SK-N-SH treated with all-trans-retinoic acid at 6 μM for 48 hours (cell line): Measurements from ENCODE around the gene LPP.

Experiments used
- ATAC-seq: fragments of 200-7000 bp; cut with Tn5 transposase; 3 replicates; pipeline ENCODE4 v1.9.1; 2020; ENCODE audit warnings: mild to moderate bottlenecking, moderate library complexity
- ARNTL ChIP-seq: fragments of 450-650 bp; formaldehyde crosslinking; IDR thresholded peaks from 2 replicates; pipeline ENCODE4 v1.5.0; 2020; ENCODE audit warnings: low read depth, mild to moderate bottlenecking, moderate library complexity, borderline replicate concordance
- CREB5 ChIP-seq: fragments of 250-450 bp; sonication (Bioruptor Pico); IDR thresholded peaks from 2 replicates; pipeline ENCODE4 v1.5.1; 2020; ENCODE audit warnings: low read depth, mild to moderate bottlenecking, moderate library complexity
- CSDC2 ChIP-seq: fragments of 250-450 bp; sonication (Bioruptor Pico); IDR thresholded peaks from 2 replicates; pipeline ENCODE4 v1.5.0; 2020; ENCODE audit warnings: mild to moderate bottlenecking, moderate library complexity
- CSRNP3 ChIP-seq: fragments of 250-450 bp; sonication (Bioruptor Pico); IDR thresholded peaks from 2 replicates; pipeline ENCODE4 v1.5.1; 2021; ENCODE audit warnings: mild to moderate bottlenecking, moderate library complexity
- ESRRG ChIP-seq: fragments of 250-450 bp; sonication (Bioruptor Pico); IDR thresholded peaks from 2 replicates; pipeline ENCODE4 v1.6.1; 2021; ENCODE audit warnings: mild to moderate bottlenecking
- GLIS3 ChIP-seq: fragments of 250-450 bp; sonication (Bioruptor Pico); IDR thresholded peaks from 2 replicates; pipeline ENCODE4 v1.5.0; 2020; ENCODE audit warnings: mild to moderate bottlenecking, moderate library complexity
- ISL1 ChIP-seq: fragments of 250-450 bp; sonication (Bioruptor Pico); IDR thresholded peaks from 2 replicates; pipeline ENCODE4 v2.1.2; 2022; ENCODE audit warnings: mild to moderate bottlenecking, moderate library complexity
- OSR1 ChIP-seq: fragments of 250-450 bp; sonication (Bioruptor Pico); IDR thresholded peaks from 2 replicates; pipeline ENCODE4 v1.8.0; 2022; ENCODE audit warnings: moderate library complexity, mild to moderate bottlenecking, inconsistent platforms
- PATZ1 ChIP-seq: fragments of 250-450 bp; sonication (Bioruptor Pico); IDR thresholded peaks from 2 replicates; pipeline ENCODE4 v1.8.0; 2020; ENCODE audit warnings: mild to moderate bottlenecking, moderate library complexity, borderline replicate concordance
- POU6F1 ChIP-seq: fragments of 250-450 bp; sonication (Bioruptor Pico); IDR thresholded peaks from 2 replicates; pipeline ENCODE4 v1.8.0; 2021; ENCODE audit warnings: low read depth, mild to moderate bottlenecking, moderate library complexity, borderline replicate concordance
- PPARA ChIP-seq: fragments of 250-450 bp; sonication (Bioruptor Pico); IDR thresholded peaks from 2 replicates; pipeline ENCODE4 v1.5.0; 2020; ENCODE audit warnings: mild to moderate bottlenecking, borderline replicate concordance
- SNAI2 ChIP-seq: fragments of 250-450 bp; sonication (Bioruptor Pico); IDR thresholded peaks from 2 replicates; pipeline ENCODE4 v1.5.0; 2020; ENCODE audit warnings: mild to moderate bottlenecking, moderate library complexity
- TCF4 ChIP-seq: fragments of 250-450 bp; sonication (Bioruptor Pico); IDR thresholded peaks from 2 replicates; pipeline ENCODE4 v1.8.0; 2021; ENCODE audit warnings: mild to moderate bottlenecking, moderate library complexity, borderline replicate concordance
- TSHZ2 ChIP-seq: fragments of 250-450 bp; sonication (Bioruptor Pico); IDR thresholded peaks from 2 replicates; pipeline ENCODE4 v1.5.0; 2020; ENCODE audit warnings: mild to moderate bottlenecking, moderate library complexity
- ZC3H10 ChIP-seq: fragments of 250-450 bp; sonication (Bioruptor Pico); IDR thresholded peaks from 2 replicates; pipeline ENCODE4 v1.5.1; 2021; ENCODE audit warnings: mild to moderate bottlenecking, moderate library complexity
- ZFP3 ChIP-seq: fragments of 250-450 bp; sonication (Bioruptor Pico); IDR thresholded peaks from 2 replicates; pipeline ENCODE4 v1.5.0; 2020; ENCODE audit warnings: mild to moderate bottlenecking, moderate library complexity
- ZFP30 ChIP-seq: fragments of 450-650 bp; formaldehyde crosslinking; IDR thresholded peaks from 2 replicates; pipeline ENCODE4 v1.5.0; 2022; ENCODE audit warnings: mild to moderate bottlenecking, moderate library complexity
- ZNF565 ChIP-seq: fragments of 450-650 bp; formaldehyde crosslinking; conservative IDR thresholded peaks from 2 replicates; pipeline ENCODE4 v1.5.0; 2020; ENCODE audit warnings: low read depth, mild to moderate bottlenecking, moderate library complexity
- ZNF8 ChIP-seq: fragments of 450-650 bp; formaldehyde crosslinking; IDR thresholded peaks from 2 replicates; pipeline ENCODE4 v1.5.0; 2020; ENCODE audit warnings: mild to moderate bottlenecking, moderate library complexity

LPP gene

GRCh38 chr3:188219147-188219546, 65.2 kb downstream of the LPP start:
- TF ChIP-seq ESRRG (no peak), TCF4 (CRISPR knock-in tag) (no peak), SNAI2 (CRISPR knock-in tag) (no peak), CREB5 (CRISPR knock-in tag) (no peak), ZFP30 (CRISPR knock-in tag) (no peak), PPARA (CRISPR knock-in tag) (no peak), ZNF565 (CRISPR knock-in tag) (no peak), ZFP3 (CRISPR knock-in tag) (no peak), OSR1 (no peak), POU6F1 (CRISPR knock-in tag) (no peak), CSDC2 (no peak), ISL1 (CRISPR knock-in tag) (no peak), GLIS3 (CRISPR knock-in tag) (no peak), CSRNP3 (CRISPR knock-in tag) (no peak), ARNTL (no peak), PATZ1 (CRISPR knock-in tag) (no peak), ZNF8 (no peak)
- no peak for ATAC-seq

- TF ChIP-seq TSHZ2 (CRISPR knock-in tag) (no peak), ZNF8 (no peak), GLIS3 (CRISPR knock-in tag) (no peak), SNAI2 (CRISPR knock-in tag) (no peak), OSR1 (no peak), PPARA (CRISPR knock-in tag) (no peak), ZC3H10 (no peak), CREB5 (CRISPR knock-in tag) (no peak)
- ATAC-seq, result no peak; the same call in 2 of the 3 replicates
These were observed 66.3 kb downstream of the LPP start for GRCh38 chr3:188220097-188220788.
